Activated CD4-positive, alpha-beta T cell treated with anti-CD3 and anti-CD28 coated beads, Interleukin-2, amount 10 ng/mL, durations not matched to agents 24 days and 14 days (primary cell): Measurements from ENCODE around the gene GRB10. TPM values are rescaled to one million over a fixed set of nuclear protein-coding genes. Genes with fewer than 3 reads are reported as not detected.

Source experiments
- DNase-seq: peaks from one replicate; pipeline ENCODE4 v3.0.0; 2022
- H3K27ac Mint-ChIP-seq: one replicate; pipeline ENCODE4 v1.8.0; 2022; ENCODE audit warnings: mild to moderate bottlenecking, mixed read lengths
- H3K27me3 Mint-ChIP-seq: one replicate; pipeline ENCODE4 v1.8.0; 2022; ENCODE audit warnings: mixed read lengths
- H3K36me3 Mint-ChIP-seq: one replicate; pipeline ENCODE4 v1.8.0; 2022; ENCODE audit warnings: low read depth, mild to moderate bottlenecking, mixed read lengths
- H3K4me1 Mint-ChIP-seq: one replicate; pipeline ENCODE4 v1.8.0; 2021; ENCODE audit warnings: mixed read lengths
- H3K4me3 Mint-ChIP-seq: one replicate; pipeline ENCODE4 v1.8.0; 2022; ENCODE audit warnings: mild to moderate bottlenecking, moderate library complexity, mixed read lengths
- H3K9me3 Mint-ChIP-seq: one replicate; pipeline ENCODE4 v1.8.0; 2021; ENCODE audit warnings: mixed read lengths
- intact Hi-C: fragments of 100-400 bp; cut with micrococcal nuclease; formaldehyde crosslinking; loops from one replicate; pipeline ENCODE4 v1.15.1; 2023
- total RNA-seq: library from RNA; stranded (reverse); gene quantifications from 2 replicates; pipeline ENCODE4 v1.2.3, GENCODE V29; 2022

The GRB10 gene
- total RNA-seq, 1 donor from 2014 or later, result 3.6 TPM

- DNase-seq, result no peak
- no peaks in the 10 kb centered on the region for H3K36me3 Mint-ChIP-seq
- H3K4me1 Mint-ChIP-seq, result no peaks in the 10 kb centered on the region
- no peak overlapping the region for H3K4me3 Mint-ChIP-seq
- intact Hi-C loops, result no loop called here
- no peaks in the 10 kb centered on the region for H3K9me3 Mint-ChIP-seq
- no peak overlapping the region for H3K27ac Mint-ChIP-seq
- peaks cover 13% of the 10 kb centered on the region for H3K27me3 Mint-ChIP-seq
Observed at GRCh38 chr7:50685135-50686065, 97.3 kb downstream of the GRB10 start.

GRCh38 chr7:50684713-50685075 is 98.0 kb downstream of the GRB10 start:
- Mint-ChIP-seq H3K4me3 (no peak overlapping the region), H3K27ac (no peak overlapping the region), H3K36me3 (no peaks in the 10 kb centered on the region), H3K9me3 (no peaks in the 10 kb centered on the region), H3K27me3 (peaks cover 17% of the 10 kb centered on the region), H3K4me1 (no peaks in the 10 kb centered on the region)
- DNase-seq, result no peak
- intact Hi-C loops, result no loop called here

GRCh38 chr7:50684011-50684712 is 98.5 kb downstream of the GRB10 start:
- Mint-ChIP-seq H3K27ac (no peak overlapping the region), H3K4me3 (no peak overlapping the region), H3K4me1 (peaks cover under 1% of the 10 kb centered on the region), H3K9me3 (no peaks in the 10 kb centered on the region), H3K27me3 (peaks cover 20% of the 10 kb centered on the region), H3K36me3 (no peaks in the 10 kb centered on the region)
- intact Hi-C loops, result no loop called here
- DNase-seq, result no peak

GRCh38 chr7:50682573-50682972 is 100.1 kb downstream of the GRB10 start:
- no peaks in the 10 kb centered on the region for H3K36me3 Mint-ChIP-seq
- H3K27ac Mint-ChIP-seq, result no peak overlapping the region
- no peak overlapping the region for H3K4me3 Mint-ChIP-seq
- H3K9me3 Mint-ChIP-seq, result no peaks in the 10 kb centered on the region
- peaks cover 2% of the 10 kb centered on the region for H3K4me1 Mint-ChIP-seq
- no peak for DNase-seq
- intact Hi-C loops, result no loop called here
- H3K27me3 Mint-ChIP-seq, result peaks cover 21% of the 10 kb centered on the region

- Mint-ChIP-seq H3K27me3 (peaks cover 21% of the 10 kb centered on the region), H3K4me3 (no peak overlapping the region)
- intact Hi-C loops, result no loop called here
Observed at GRCh38 chr7:50682079-50682478, 100.6 kb downstream of the GRB10 start.

GRCh38 chr7:50681432-50682045 is 101.2 kb downstream of the GRB10 start:
- Mint-ChIP-seq H3K27me3 (peaks cover 21% of the 10 kb centered on the region), H3K9me3 (no peaks in the 10 kb centered on the region), H3K4me1 (peaks cover 2% of the 10 kb centered on the region), H3K4me3 (no peak overlapping the region), H3K36me3 (no peaks in the 10 kb centered on the region), H3K27ac (no peak overlapping the region)
- no peak for DNase-seq
- intact Hi-C loops, result no loop called here

More at GRCh38 chr7:50682079-50682478, 100.6 kb downstream of the GRB10 start:
- Mint-ChIP-seq H3K36me3 (no peaks in the 10 kb centered on the region), H3K4me1 (peaks cover 2% of the 10 kb centered on the region), H3K9me3 (no peaks in the 10 kb centered on the region), H3K27ac (no peak overlapping the region)
- DNase-seq, result no peak

GRCh38 chr7:50679218-50680007 is 103.3 kb downstream of the GRB10 start:
- Mint-ChIP-seq H3K27me3 (peaks cover 18% of the 10 kb centered on the region), H3K9me3 (no peaks in the 10 kb centered on the region), H3K27ac (no peak overlapping the region)

GRCh38 chr7:50678586-50678985 is 104.1 kb downstream of the GRB10 start:
- intact Hi-C loops, result loop anchor here (2.0 to 5.0 kb wide), 2 partner anchors 464 to 586 kb away; partner anchors contain the start of gene ZPBP
- H3K4me1 Mint-ChIP-seq, result peaks cover 2% of the 10 kb centered on the region

More at GRCh38 chr7:50679218-50680007, 103.3 kb downstream of the GRB10 start:
- Mint-ChIP-seq H3K4me1 (peaks cover 2% of the 10 kb centered on the region), H3K36me3 (no peaks in the 10 kb centered on the region), H3K4me3 (no peak overlapping the region)
- intact Hi-C loops, result loop anchor here (1.0 to 5.0 kb wide), 3 partner anchors 211 to 587 kb away; partner anchors contain the start of gene ZPBP
- DNase-seq, result no peak

GRCh38 chr7:50677638-50677996 is 105.1 kb downstream of the GRB10 start:
- intact Hi-C loops, result loop anchor here (5.0 kb wide), 1 partner anchor 465 kb away; no protein-coding TSS in a partner anchor
- Mint-ChIP-seq H3K4me3 (no peak overlapping the region), H3K4me1 (peaks cover 2% of the 10 kb centered on the region), H3K9me3 (no peaks in the 10 kb centered on the region), H3K36me3 (no peaks in the 10 kb centered on the region), H3K27ac (no peak overlapping the region), H3K27me3 (peaks cover 18% of the 10 kb centered on the region)
- no peak for DNase-seq

More at GRCh38 chr7:50678586-50678985, 104.1 kb downstream of the GRB10 start:
- peaks cover 18% of the 10 kb centered on the region for H3K27me3 Mint-ChIP-seq
- H3K9me3 Mint-ChIP-seq, result no peaks in the 10 kb centered on the region
- no peaks in the 10 kb centered on the region for H3K36me3 Mint-ChIP-seq
- no peak overlapping the region for H3K27ac Mint-ChIP-seq
- no peak for DNase-seq
- H3K4me3 Mint-ChIP-seq, result no peak overlapping the region

GRCh38 chr7:50676740-50677637 is 105.7 kb downstream of the GRB10 start:
- Mint-ChIP-seq H3K27me3 (peaks cover 20% of the 10 kb centered on the region), H3K4me3 (no peak overlapping the region), H3K36me3 (no peaks in the 10 kb centered on the region), H3K4me1 (peaks cover 2% of the 10 kb centered on the region), H3K27ac (no peak overlapping the region), H3K9me3 (no peaks in the 10 kb centered on the region)
- DNase-seq, result no peak
- intact Hi-C loops, result loop anchor here (5.0 kb wide), 1 partner anchor 465 kb away; no protein-coding TSS in a partner anchor

- intact Hi-C loops, result loop anchor here (5.0 kb wide), 1 partner anchor 466 kb away; no protein-coding TSS in a partner anchor
- Mint-ChIP-seq H3K9me3 (no peaks in the 10 kb centered on the region), H3K27me3 (peaks cover 17% of the 10 kb centered on the region), H3K4me3 (no peak overlapping the region), H3K4me1 (peaks cover 3% of the 10 kb centered on the region), H3K27ac (no peak overlapping the region), H3K36me3 (no peaks in the 10 kb centered on the region)
- DNase-seq, result no peak
Observed at GRCh38 chr7:50676079-50676478, 106.6 kb downstream of the GRB10 start.
